GM19351 (cell line): ENCODE measurements around the gene USP24.

Experiments used
- ATAC-seq: cut with Tn5 transposase; IDR thresholded peaks from one replicate; pipeline ENCODE4 v1.9.1; 2021; ENCODE audit warnings: mild to moderate bottlenecking, moderate library complexity; ENCODE audit not compliant: unreplicated experiment

USP24 gene

DNA sequence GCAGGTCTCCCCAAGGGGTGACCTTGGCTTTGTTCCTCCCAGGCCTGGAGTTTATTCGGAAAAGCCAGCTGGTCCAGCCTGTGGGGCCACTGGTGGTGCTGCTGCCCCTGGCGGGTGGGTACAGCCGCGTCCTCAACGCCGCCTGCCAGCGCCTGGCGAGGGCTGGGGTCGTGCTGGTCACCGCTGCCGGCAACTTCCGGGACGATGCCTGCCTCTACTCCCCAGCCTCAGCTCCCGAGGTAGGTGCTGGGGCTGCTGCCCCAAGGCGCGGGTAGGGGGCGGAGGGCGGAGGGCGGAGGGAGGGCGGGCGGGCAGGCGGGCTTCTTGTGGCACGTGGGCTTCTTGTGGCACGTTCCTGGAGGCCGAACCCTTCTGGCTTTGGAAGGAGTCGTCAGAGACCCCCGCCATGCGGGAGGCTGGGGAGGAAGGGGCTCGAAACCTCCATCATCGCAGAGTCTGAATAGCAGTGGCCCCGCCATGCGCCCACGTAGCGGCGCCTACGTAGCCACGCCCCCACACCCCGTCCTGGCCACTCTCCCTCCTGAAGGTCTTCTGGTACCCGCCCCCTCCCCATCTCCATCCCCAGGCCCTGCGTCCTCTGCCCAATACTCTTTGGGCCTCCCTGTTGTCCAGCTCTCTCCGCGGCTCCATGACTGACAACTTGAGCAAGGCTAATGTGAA is 159.1 kb downstream of the USP24 start:
- no peak for ATAC-seq

DNA sequence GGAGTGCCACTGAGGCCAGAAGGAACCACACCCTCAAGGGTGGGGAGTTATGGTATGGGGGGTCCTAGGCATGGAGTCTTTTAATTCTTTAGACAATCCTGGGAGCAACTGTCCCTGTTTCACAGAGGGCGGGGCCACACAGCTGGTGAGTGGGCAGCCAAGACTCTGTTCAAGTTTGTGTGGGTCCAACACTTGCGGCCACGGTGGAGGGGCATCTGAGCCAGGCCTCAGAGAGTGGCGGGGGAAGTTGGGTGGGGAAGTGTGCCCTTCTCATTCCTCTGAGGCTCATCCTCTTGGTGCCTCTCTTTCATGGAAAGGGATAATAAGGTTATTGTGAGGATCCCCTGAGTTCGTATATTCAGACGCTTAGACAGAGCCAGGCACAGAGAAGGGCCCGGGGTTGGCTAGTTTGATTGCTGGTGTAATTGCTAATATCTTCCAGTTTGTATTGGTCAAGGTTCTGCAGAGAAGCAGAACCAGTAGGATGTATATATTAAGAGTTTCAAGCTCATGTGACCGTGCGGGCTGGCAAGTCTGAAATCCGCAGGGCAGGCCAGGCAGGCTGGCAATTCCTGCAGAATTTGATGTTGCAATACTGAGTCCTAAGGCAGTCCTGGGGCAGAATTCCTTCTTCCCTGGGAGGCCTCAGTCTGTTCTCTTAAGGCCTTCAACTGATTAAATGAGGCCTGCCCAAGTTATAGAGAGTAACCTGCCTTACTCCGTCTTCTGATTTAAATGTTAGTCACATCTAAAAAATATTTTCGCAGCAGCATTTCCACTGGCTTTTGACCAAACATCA is 159.9 kb downstream of the USP24 start:
- ATAC-seq: no peak

DNA sequence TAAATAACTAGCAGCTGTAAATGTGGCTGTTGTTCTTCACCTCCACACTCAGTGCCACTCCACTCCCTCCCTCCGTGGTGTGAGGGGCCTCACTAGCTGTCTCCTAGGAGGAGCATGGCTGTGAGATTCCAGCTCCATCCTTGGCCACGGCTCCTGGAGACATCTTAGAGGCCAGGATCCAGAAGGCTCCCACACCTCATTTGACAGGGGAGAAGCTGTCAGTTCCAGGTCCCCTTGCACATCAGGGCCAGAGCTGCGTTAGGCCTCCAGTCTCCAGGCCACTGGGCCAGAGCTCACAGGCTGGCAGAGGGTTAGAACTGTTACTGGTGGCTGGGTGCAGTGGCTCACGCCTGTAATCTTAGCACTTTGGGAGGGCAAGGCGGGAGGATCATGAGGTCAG is 160.8 kb downstream of the USP24 start:
- no peak for ATAC-seq

DNA sequence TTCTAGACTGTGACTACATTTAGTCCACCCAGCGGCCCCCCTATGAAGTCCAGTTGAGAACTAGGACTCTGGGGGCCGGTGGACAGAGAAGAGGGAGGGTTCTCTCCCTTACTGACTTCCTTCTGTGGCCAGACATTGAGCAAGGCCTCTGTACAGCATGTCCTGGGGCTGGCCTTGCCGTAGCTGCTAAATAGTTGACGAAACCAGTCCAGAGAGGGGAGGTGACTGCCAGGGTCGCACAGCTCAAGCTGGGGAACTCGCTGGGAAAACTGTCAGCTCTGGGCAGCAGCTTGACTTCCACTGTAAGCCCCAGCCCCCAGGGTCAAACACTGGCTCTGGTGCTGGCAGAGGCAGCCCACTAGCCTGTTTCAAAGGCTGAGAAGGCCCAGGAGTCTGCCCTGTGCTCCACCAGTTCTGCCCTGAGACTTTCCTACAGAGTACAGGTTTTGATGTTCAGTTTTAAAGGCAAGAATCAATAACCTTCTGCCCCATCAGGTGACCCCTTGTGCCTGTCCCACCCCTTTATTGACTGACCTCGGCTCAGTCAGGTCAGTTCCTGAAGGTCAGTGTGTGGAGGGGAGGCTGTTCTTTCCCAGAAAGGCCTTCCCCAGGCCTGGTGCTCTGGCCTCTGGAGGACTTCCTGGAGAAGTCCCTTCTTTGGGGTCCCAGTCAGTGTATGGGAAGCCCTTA is 161.8 kb downstream of the USP24 start:
- ATAC-seq: no peak

DNA sequence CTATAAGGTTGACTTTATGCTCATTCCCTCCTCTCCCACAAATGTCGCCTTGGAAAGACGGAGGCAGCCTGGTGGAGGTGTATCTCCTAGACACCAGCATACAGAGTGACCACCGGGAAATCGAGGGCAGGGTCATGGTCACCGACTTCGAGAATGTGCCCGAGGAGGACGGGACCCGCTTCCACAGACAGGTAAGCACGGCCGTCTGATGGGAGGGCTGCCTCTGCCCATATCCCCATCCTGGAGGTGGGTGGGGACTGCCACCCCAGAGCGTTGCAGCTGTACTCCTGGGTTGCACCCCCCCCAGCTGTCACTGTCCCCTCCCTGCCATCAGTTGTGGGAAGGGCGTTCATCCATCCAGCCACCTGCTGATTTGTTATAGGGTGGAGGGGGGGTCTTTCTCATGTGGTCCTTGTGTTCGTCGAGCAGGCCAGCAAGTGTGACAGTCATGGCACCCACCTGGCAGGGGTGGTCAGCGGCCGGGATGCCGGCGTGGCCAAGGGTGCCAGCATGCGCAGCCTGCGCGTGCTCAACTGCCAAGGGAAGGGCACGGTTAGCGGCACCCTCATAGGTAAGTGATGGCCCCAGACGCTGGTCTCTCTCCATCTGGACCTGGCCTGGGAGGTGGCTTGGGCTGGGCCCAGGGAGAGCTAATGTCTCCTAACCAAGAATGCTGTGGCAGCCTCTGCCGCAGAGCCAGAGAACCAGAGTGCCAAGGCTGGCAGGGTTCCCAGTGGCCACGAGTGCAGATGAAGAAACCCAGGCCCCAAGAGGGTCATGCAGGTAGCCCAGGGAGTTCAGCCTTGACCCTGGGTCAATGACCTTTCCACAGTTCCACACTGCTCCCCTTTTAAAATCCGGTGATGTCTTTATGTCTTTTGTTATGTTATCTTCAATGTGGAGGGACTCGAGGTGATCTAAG is 162.7 kb downstream of the USP24 start:
- ATAC-seq: no peak

DNA sequence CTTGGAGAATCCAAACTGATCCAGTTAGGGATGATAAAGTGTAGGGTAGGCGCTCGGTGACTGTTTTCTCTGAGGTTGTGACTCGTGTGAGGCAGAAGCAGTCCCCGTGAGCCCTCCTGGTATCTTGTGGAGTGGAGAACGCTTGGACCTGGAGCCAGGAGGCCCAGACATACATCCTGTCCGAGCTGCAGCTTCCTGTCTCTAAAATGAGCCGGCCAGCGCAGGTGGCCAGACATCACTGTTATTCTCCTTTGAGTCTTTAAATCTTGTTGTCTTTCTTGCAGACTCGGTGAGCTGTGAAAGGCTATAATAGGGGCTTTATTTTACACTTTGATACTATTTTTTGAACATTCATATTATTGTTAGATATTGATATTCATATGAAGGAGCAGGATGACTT is 163.5 kb downstream of the USP24 start:
- ATAC-seq: no peak

DNA sequence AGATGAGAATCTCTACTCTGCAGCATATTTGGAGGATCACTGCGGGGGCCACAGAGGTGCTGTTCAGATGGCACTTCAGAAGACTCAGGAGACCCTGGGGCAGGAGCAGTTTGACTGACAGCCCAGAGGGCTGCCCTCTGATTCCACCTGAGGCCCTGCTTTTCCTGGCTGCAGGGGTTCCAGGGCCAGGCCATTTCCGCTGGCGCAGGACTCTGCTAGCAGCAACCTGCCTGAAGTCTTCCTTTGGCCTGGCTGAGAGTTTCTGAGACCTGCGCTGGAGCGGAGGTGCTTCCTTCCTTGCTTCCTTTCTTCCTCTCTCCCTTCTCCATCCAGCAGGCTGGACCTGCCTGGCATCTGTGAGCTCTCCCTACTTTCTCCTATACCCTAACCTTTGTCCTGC is 164.0 kb downstream of the USP24 start:
- no peak for ATAC-seq

DNA sequence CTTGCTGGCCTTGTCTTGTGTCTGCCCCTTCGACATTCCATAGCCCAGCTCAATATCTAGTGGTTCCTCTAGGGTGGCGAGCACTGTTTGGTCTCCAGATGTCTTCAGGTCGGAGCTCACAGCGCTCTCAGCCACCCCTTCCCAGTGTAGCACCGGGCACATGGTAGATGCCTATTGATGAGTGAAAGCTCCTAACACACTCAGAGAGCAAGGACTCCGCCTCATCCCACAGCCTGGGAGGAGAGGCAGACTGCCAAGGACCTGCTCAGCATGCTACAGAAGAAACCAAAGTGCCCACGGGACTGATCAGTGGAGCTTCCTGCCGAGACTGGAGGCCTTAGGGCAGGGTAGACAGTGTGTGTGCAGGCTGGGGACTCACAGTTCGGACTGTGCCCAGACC is 164.9 kb downstream of the USP24 start:
- ATAC-seq: no peak

DNA sequence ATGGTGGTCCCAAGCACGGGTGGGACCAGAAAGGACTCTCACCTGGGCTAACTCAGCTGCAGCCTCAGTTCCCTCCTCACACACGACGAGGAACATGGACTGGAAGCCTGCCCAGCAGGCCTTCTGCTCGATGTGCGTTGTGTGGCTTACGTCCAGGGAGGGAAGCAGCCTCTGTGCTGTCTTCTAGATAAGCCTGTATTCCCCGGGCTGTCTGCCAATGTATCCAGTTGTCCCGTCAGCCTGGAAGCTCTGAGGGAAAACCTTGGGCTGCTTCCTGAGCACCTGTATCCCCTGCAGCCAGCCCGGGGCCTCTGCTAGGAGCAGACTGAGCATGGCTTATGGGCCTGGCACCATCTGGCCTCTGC is 165.3 kb downstream of the USP24 start:
- ATAC-seq: no peak

DNA sequence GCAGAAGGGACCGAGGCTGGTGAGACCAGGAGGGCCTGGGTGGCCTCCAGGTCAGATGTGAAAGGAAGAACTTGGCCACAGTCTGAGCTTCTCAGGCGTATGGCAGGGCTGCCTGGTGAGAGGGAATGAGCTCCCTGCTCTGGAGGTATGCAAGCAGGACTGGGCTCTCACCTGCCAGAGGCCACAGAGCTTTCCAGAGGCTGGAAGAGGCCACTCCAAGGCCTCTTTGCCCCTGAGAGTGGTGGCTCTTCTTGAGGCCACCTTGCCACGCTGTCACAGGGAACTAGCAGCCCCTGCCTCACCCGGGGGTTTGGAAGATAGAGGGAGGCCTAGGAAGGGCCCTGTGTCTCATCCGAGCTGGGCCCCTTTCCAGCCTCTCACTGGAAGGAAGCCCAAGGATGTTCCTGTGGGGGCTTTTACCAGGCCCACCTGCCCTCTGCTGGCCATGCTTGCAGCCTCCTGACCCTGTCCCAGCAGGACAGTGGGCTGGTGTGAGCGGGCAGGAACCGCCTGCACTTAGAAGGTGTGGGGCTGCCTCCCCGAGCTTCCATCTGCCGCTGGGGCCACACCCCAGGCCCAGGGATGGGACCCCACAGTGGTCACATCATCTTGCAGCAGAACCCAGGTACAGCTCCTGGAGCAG is 165.8 kb downstream of the USP24 start:
- ATAC-seq: no peak

DNA sequence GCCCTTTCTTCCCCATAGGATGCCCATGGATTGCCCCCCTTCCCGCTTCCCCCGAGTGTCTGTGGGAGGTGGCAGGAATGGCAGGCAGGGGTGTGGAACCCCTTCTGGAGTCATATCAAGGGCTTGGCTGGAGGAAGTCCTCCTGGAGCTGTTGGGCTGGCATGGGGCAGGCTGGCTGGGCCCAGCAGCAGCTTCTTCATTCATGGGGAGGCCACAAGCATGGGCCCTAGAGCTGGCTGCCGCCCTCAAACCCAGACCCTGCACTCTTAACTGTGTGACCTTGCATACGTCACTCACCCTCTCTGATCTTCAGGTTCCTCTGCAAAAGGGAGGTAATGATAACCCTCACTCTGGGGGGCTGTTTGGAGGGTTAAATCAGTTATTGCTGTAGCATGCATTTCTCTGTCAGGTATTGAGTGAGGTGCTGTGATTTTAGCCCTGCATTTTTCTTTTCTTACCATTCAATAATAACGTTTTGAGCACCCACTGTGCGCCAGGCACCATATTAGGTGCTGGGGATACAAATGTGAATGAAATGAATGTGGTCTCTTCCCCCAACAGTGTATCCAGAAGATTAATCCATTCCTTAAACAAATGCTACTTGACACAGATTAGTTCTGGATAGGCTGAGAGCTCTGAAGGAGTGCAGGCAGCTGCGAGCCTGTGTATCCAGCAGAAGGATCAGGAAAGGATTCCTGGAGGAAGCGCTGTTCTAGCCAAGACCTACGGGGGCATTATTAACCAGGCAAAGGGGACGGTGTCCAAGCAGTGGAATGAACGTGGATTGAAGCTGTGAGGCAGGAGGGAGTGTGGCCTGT is 166.5 kb downstream of the USP24 start:
- no peak for ATAC-seq

DNA sequence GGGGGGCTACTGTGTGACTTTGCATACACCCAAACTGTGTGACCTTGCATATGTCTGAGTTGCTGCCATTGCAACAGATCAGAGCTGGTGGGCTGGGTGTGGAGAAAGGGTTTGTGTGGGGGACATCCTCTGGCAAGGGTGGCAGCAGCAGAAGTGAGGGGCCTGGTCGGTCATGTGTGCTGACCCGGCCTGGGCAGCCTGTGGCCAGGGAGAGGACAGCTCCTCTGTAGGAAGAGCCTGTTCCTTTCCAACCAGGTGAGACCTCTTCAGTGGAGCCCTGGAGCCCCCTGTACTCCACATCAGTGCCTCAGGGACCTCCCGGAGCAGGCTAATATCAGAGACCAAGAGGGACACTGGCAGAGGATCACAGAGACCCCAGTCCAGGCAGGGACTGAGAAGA is 167.6 kb downstream of the USP24 start:
- ATAC-seq: no peak

DNA sequence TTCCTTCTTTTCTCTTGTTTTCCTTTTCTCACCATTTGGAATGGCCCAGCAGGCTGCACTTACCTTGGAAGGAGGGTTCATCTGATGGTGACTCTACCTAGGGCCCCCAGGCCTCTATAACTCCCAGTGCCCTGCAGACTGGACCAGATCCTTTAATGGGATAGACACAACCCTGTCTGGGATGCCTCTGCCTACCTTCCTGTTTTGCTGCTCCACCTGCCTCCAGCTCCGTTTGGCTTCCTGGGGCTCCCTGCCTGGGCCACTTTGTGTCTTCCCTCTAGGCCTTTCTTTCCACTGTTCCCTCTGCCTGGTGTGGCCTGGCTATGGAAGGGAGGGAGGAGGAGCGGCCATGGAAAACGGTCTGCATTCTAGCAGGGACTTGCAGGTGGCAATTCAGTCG is 168.3 kb downstream of the USP24 start:
- no peak for ATAC-seq

DNA sequence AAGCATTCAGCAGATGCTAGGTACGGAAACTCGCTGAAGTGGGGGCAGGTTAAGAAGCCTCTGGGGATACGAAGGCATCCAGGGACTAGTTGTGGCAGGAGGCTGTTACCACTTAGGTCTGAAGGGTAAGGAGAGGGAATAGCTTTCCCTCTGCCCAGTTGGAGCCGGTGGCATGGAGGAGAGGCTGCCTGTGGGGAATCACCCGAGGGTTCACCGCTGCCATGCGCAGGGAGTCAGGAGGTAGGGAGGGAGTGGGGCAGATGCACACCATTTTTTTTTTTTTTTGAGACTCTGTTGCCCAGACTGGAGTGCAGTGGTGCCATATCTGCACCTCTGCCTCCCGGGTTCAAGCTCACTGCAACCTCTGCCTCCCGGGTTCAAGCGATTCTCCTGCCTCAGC is 169.7 kb downstream of the USP24 start:
- ATAC-seq: no peak

DNA sequence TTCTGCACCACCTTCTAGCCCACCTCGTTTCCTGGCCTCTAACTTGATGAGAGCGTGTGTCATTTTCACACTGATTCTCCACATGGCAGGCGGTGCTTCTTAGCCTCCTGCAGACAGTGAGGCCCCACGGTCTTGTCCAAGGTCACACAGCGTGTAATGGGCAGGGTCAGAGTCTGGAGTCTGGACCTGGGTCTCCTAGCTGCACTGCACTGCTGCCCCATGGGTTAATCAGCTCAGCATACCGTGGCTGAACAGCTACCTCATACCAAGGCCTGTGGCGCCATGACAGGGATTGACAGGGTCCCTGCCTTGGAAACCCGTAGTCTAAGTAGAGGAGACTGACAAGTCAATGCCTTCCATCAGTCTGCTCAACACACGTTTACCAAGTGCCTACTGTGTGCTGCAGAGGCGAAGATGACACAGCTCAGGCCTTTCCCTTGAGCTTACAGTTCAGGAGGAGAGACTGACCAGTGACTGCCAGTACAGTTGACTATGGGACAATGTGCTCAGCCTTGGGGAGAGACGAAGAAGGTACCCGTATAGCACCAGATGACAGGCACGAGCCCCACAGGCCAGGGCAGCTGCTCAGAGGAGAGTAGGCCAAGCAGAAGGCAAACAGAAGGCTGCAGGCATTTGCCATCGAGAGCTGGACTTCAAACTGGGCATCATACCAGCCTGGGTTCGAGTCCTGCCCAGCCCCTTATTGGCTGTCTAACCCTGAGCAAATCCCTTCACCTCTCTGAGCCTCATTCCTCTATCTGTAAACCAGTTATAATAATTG is 170.4 kb downstream of the USP24 start:
- no peak for ATAC-seq

DNA sequence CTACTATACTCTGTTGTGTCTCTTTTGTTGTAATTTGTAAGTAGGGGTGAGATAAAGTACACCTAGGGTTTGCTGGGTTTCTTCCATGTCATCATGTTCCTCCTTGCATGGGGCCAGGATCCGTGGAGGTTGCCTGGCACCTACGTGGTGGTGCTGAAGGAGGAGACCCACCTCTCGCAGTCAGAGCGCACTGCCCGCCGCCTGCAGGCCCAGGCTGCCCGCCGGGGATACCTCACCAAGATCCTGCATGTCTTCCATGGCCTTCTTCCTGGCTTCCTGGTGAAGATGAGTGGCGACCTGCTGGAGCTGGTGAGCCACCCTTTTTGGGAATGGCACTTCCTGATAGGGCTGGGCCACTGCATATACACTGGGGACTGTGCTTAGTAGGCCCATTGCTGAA is 171.4 kb downstream of the USP24 start:
- no peak for ATAC-seq

DNA sequence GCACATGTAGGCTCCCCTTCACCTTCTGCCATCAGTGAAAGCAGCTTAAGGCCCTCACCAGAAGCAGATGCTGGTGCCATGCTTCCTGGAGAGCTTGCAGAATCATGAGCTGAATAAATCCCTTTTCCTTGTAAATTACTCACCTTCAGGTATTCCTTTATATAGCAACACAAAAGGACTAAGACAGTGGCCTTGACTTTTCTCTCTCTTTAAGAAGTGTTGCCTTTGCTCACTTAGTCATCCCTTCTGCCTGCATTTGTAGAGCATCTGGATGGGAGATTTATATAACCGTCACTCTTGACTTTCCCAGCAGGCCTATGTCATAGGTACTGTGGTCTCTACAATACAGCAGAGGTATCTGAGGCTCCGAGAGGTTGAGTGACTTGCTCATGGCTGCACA is 172.2 kb downstream of the USP24 start:
- no peak for ATAC-seq

DNA sequence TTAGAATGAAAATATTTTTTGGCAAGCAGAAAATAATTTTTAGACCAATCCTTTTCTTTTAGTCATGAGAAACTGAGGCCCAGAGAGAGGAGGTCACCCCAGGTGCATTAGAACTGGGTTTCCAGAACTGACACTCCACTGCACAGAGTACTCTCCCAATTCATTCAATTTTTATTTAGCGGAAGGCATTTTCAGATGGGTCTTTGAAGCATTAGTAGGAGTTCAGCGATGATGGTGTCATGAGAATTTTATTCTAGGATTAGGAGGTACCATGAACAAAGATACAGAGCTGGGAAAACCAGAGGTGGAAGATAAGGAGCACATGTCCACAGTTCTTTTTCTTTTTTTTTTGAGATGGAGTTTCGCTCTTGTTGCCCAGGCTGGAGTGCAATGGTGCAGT is 173.6 kb downstream of the USP24 start:
- no peak for ATAC-seq

DNA sequence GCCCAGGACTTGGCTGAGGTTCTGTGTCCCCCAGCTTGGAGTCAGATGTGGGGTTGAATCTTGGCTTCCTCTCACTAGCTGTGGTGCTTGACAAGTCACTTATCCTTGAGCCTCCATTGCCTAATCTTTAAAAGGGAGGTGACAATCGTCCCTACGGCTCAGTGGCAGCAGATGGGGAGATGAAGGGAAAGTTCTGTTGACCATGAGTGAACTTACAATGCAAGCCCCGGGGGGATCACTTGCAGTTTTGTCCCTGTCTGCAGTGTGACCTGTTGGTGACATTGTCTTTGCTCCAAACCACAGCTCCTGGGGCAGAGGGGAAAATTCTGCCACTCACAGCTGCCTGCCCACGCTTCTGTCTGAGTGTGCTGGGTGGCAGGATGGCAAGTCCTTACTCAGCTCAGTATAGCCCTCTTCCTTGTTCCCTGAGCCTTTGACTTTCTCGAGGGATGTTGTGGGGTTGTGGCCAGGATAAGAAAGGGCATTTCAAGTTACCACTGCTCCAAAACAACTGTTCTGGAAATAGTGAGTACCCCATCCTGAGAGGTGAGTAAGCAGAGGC is 174.2 kb downstream of the USP24 start:
- no peak for ATAC-seq
